H1 (cell line): ENCODE data around the gene DYNLT5. TPM values are rescaled to one million over a fixed set of nuclear protein-coding genes. Genes with fewer than 3 reads are reported as not detected.
"Not testable (repeated sequence)": the region's sequence is repeated elsewhere in the genome, so short reads cannot be mapped to it uniquely, and the experiment has no call there.

ENCODE experiments used
- CTCF ChIA-PET: fragments of 300-600 bp; sonication (Branson Sonifier 250); formaldehyde crosslinking; loops from one replicate; lab custom pipeline; 2021; ENCODE audit not compliant: partially characterized antibody; lab: Charles Lee
- POLR2A ChIA-PET: fragments of 300-600 bp; sonication (Branson Sonifier 250); formaldehyde crosslinking; loops from one replicate; lab custom pipeline; 2021; ENCODE audit warnings: inconsistent platforms; ENCODE audit not compliant: partially characterized antibody; lab: Charles Lee
- DNase-seq, 2 experiments: peaks; one replicate each; pipeline versions ENCODE4 v3.0.0 to v3.0.0-alpha.2; 2010 to 2022; ENCODE audit warnings: low spot score in 2 of 2, low read depth in 1 of 2, mixed read lengths in 1 of 2
- FAIRE-seq: peaks from 2 replicates; lab custom pipeline; 2011; peaks lifted over from hg19 to GRCh38; lab: Jason Lieb, UNC
- H2AFZ ChIP-seq: 2 replicates; pipeline ENCODE4 v1.8.1; 2012; ENCODE audit warnings: low read length, inconsistent platforms
- H2AK5ac ChIP-seq: 2 replicates; pipeline ENCODE4 v1.6.1; 2013; ENCODE audit warnings: low read depth, low read length
- H2BK120ac ChIP-seq: replicated peaks from 2 replicates; pipeline ENCODE3; 2013; ENCODE audit warnings: low read depth, low read length, inconsistent platforms
- H2BK12ac ChIP-seq: 2 replicates; pipeline ENCODE4 v1.6.1; 2013; ENCODE audit warnings: low read depth, low read length
- H2BK15ac ChIP-seq: 2 replicates; pipeline ENCODE4 v1.6.1; 2013; ENCODE audit warnings: low read length
- H2BK20ac ChIP-seq: 2 replicates; pipeline ENCODE4 v1.6.1; 2013; ENCODE audit warnings: low read length
- H2BK5ac ChIP-seq: 2 replicates; pipeline ENCODE4 v1.6.1; 2013; ENCODE audit warnings: low read depth, low read length
- H3K14ac ChIP-seq: 2 replicates; pipeline ENCODE4 v1.6.1; 2013; ENCODE audit warnings: inconsistent platforms; ENCODE audit not compliant: insufficient read length
- H3K18ac ChIP-seq: 2 replicates; pipeline ENCODE4 v1.6.1; 2013; ENCODE audit warnings: low read length; ENCODE audit errors: extremely low read depth
- H3K23ac ChIP-seq: 2 replicates; pipeline ENCODE4 v1.6.1; 2013; ENCODE audit warnings: inconsistent platforms; ENCODE audit not compliant: insufficient read length
- H3K23me2 ChIP-seq: 2 replicates; pipeline ENCODE4 v1.6.1; 2013; ENCODE audit warnings: low read depth, low read length
- H3K27ac ChIP-seq: 2 replicates; pipeline ENCODE4 v1.6.1; 2011; ENCODE audit warnings: low read depth, low read length, inconsistent platforms
- H3K27me3 ChIP-seq, 4 experiments: replicated peaks in 1 of 4; 1 replicate in 1 of 4; 2 replicates in 3 of 4; pipeline versions ENCODE4 v1.6.1 to v1.8.1; 2011 to 2013; ENCODE audit warnings: low read length in 3 of 4, mild to moderate bottlenecking in 3 of 4, inconsistent platforms in 2 of 4, mixed read lengths in 2 of 4, moderate library complexity in 1 of 4; ENCODE audit not compliant: control insufficient read depth in 3 of 4, insufficient read depth in 3 of 4; ENCODE audit errors: extremely low read depth in 1 of 4
- H3K36me3 ChIP-seq, 4 experiments: 2 replicates each; pipeline versions ENCODE4 v1.6.1 to v1.8.1; 2011 to 2013; ENCODE audit warnings: mild to moderate bottlenecking in 4 of 4, low read length in 3 of 4, moderate library complexity in 2 of 4, control low read depth in 1 of 4, inconsistent platforms in 1 of 4; ENCODE audit not compliant: insufficient read depth in 4 of 4, control insufficient read depth in 2 of 4
- H3K4ac ChIP-seq: replicated peaks from 2 replicates; pipeline ENCODE3; 2013; ENCODE audit warnings: low read length, low read depth, mixed read lengths, inconsistent platforms; ENCODE audit not compliant: insufficient read length
- H3K4me1 ChIP-seq, 4 experiments: replicated peaks in 1 of 4; 1 replicate in 1 of 4; 2 replicates in 3 of 4; pipeline versions ENCODE4 v1.6.1 to v1.8.1; 2011 to 2013; ENCODE audit warnings: low read length in 3 of 4, inconsistent platforms in 2 of 4, mixed read lengths in 1 of 4; ENCODE audit not compliant: insufficient read depth in 4 of 4, control insufficient read depth in 3 of 4
- H3K4me2 ChIP-seq, 2 experiments: 2 replicates each; pipeline versions ENCODE4 v1.6.1 to v1.8.1; 2011 to 2013; ENCODE audit warnings: low read depth in 2 of 2, low read length in 2 of 2, control low read depth in 1 of 2, inconsistent platforms in 1 of 2, mild to moderate bottlenecking in 1 of 2; ENCODE audit not compliant: insufficient read depth in 1 of 2
- H3K4me3 ChIP-seq, 4 experiments: fragments of 200-600, 300-600 bp in 1 of 4; sonication (generic), shearing (Covaris generic), sonication (Bioruptor Twin) in 1 of 4; 2 replicates each; pipeline versions ENCODE4 v1.5.1 to v1.8.1; 2011 to 2016; ENCODE audit warnings: low read length in 4 of 4, low read depth in 3 of 4, control low read depth in 2 of 4, inconsistent platforms in 2 of 4, mild to moderate bottlenecking in 2 of 4, mixed read lengths in 1 of 4, moderate library complexity in 1 of 4; ENCODE audit not compliant: insufficient read depth in 2 of 4; ENCODE audit errors: extremely low read depth in 1 of 4
- H3K56ac ChIP-seq: replicated peaks from 2 replicates; pipeline ENCODE3; 2013; ENCODE audit warnings: low read depth, mild to moderate bottlenecking, mixed read lengths, low read length, inconsistent platforms; ENCODE audit not compliant: insufficient read length
- H3K79me1 ChIP-seq: 2 replicates; pipeline ENCODE4 v1.6.1; 2013; ENCODE audit warnings: low read depth, low read length, control low read depth
- H3K79me2 ChIP-seq, 2 experiments: 2 replicates each; pipeline versions ENCODE4 v1.6.1 to v1.8.1; 2012 to 2013; ENCODE audit warnings: low read length in 2 of 2, mild to moderate bottlenecking in 2 of 2, inconsistent platforms in 1 of 2; ENCODE audit not compliant: insufficient read depth in 2 of 2, control insufficient read depth in 1 of 2
- H3K9ac ChIP-seq, 4 experiments: replicated peaks in 1 of 4; 1 replicate in 1 of 4; 2 replicates in 3 of 4; pipeline versions ENCODE4 v1.6.1 to v1.8.1; 2011 to 2013; ENCODE audit warnings: low read depth in 3 of 4, low read length in 3 of 4, control low read depth in 2 of 4, mild to moderate bottlenecking in 2 of 4, moderate library complexity in 2 of 4, inconsistent platforms in 1 of 4; ENCODE audit errors: extremely low read depth in 1 of 4
- H3K9me3 ChIP-seq, 2 experiments: 2 replicates each; pipeline versions ENCODE4 v1.6.1 to v1.8.1; 2012 to 2013; ENCODE audit warnings: mild to moderate bottlenecking in 2 of 2, moderate library complexity in 2 of 2, control low read depth in 1 of 2, inconsistent platforms in 1 of 2, low read depth in 1 of 2, low read length in 1 of 2, mixed read lengths in 1 of 2; ENCODE audit not compliant: insufficient read depth in 2 of 2
- H4K20me1 ChIP-seq, 2 experiments: replicated peaks in 1 of 2; 2 replicates each; pipeline versions ENCODE3 to v1.8.1; 2011 to 2013; ENCODE audit warnings: inconsistent platforms in 2 of 2, low read length in 2 of 2, mild to moderate bottlenecking in 1 of 2; ENCODE audit not compliant: insufficient read depth in 2 of 2, control insufficient read depth in 1 of 2
- H4K5ac ChIP-seq: 2 replicates; pipeline ENCODE4 v1.6.1; 2013; ENCODE audit warnings: low read length, low read depth, mixed read lengths, inconsistent platforms; ENCODE audit not compliant: insufficient read length
- H4K8ac ChIP-seq: 2 replicates; pipeline ENCODE4 v1.8.0; 2013; ENCODE audit warnings: mild to moderate bottlenecking, moderate library complexity, low read length, inconsistent platforms; ENCODE audit not compliant: insufficient read depth; ENCODE audit errors: extremely low read depth
- H4K91ac ChIP-seq: replicated peaks from 2 replicates; pipeline ENCODE3; 2013; ENCODE audit warnings: low read length, mixed read lengths, inconsistent platforms; ENCODE audit not compliant: insufficient read length
- WGBS, 2 experiments: shearing (Covaris generic) in 1 of 2; methylation state at CpG; one replicate each; pipeline versions ENCODE4 v1.1.6 to v1.1.7; 2013 to 2015; ENCODE audit warnings: low lambda C conversion rate in 2 of 2, mixed read lengths in 2 of 2, inconsistent platforms in 1 of 2, low coverage in 1 of 2, missing lambda C conversion rate in 1 of 2; ENCODE audit not compliant: insufficient replicate concordance in 2 of 2, insufficient coverage in 1 of 2, insufficient read length in 1 of 2; ENCODE audit errors: extremely low coverage in 1 of 2, missing lambda C conversion rate in 1 of 2; 5-methylcytosine and 5-hydroxymethylcytosine counted together
- polyA plus RNA-seq, 7 experiments: library from polyadenylated mRNA; depleted of rRNA in 3 of 7; stranded (reverse) in 5 of 7; unstranded in 2 of 7; fragments of >200 nt in 5 of 7; fragments of 200-250 nt in 2 of 7; gene quantifications; 1 replicate in 5 of 7; 2 replicates in 1 of 7; 4 replicates in 1 of 7; pipeline versions ENCODE4 v1.2.1 to v1.2.3, GENCODE V29; 2011 to 2013; ENCODE audit warnings: missing spikeins in 2 of 7, mixed read lengths in 2 of 7
- total RNA-seq: library from RNA; stranded (reverse); fragmentation: NEBNext Ultra II Directional; extraction: Animal tissue kit (Norgen Biotek cat#: 25700); gene quantifications from 2 replicates; pipeline ENCODE4 v1.2.1, GENCODE V29; 2021

Gene DYNLT5
- total and polyA plus RNA-seq, 2 of the 8 experiments (the other 6 are each of a cell fraction or from before 2014, with no cell fraction given), result 0.93 to 1.5 TPM

GRCh38 chr1:66785800-66786199 lies 33.5 kb downstream of the DYNLT5 start:
- H4K20me1 ChIP-seq, H4K8ac ChIP-seq, H3K27me3 ChIP-seq, H3K18ac ChIP-seq, H2AK5ac ChIP-seq, H4K5ac ChIP-seq, H3K9ac ChIP-seq, H3K56ac ChIP-seq, H2BK20ac ChIP-seq, H3K23me2 ChIP-seq, H4K91ac ChIP-seq, H2BK5ac ChIP-seq, H3K27ac ChIP-seq, CTCF ChIA-PET, H3K79me1 ChIP-seq, H3K4ac ChIP-seq, FAIRE-seq, H3K9me3 ChIP-seq, DNase-seq, H3K4me3 ChIP-seq, H2AFZ ChIP-seq, H3K79me2 ChIP-seq, H3K23ac ChIP-seq, H3K14ac ChIP-seq, H2BK120ac ChIP-seq, H2BK12ac ChIP-seq, H3K4me1 ChIP-seq, H3K36me3 ChIP-seq, POLR2A ChIA-PET, H3K4me2 ChIP-seq, H2BK15ac ChIP-seq: not testable (repeated sequence)
- WGBS, 2 experiments, result no CpG with 5 or more reads among the region's 2 CpGs
